GM12878 (cell line): ENCODE results near the gene RBM19. TPM values are rescaled to one million over a fixed set of nuclear protein-coding genes. Genes with fewer than 3 reads are reported as not detected.

ENCODE experiments used
- ATAC-seq: fragments of 200-7000 bp; cut with Tn5 transposase; 3 replicates; pipeline ENCODE4 v1.9.1; 2020; ENCODE audit warnings: mild to moderate bottlenecking, moderate library complexity
- BruUV-seq: library from RNA; stranded (reverse); fragments of 400-500 nt; replicated peaks from 2 replicates; lab custom pipeline; 2021; lab: Mats Ljungman, UMichigan
- CTCF ChIA-PET: fragments of 300-600 bp; sonication (Branson Sonifier 250); formaldehyde crosslinking; extraction: SDS; loops from one replicate; lab custom pipeline; 2021; ENCODE audit warnings: inconsistent platforms; lab: Yijun Ruan, JAX
- POLR2A ChIA-PET: fragments of 350-600 bp; formaldehyde crosslinking; extraction: SDS; loops from one replicate; lab custom pipeline; 2021; ENCODE audit warnings: inconsistent platforms; lab: Charles Lee
- RAD21 ChIA-PET: fragments of 300-600 bp; sonication (Branson Sonifier 250); formaldehyde crosslinking; loops from one replicate; lab custom pipeline; 2023; ENCODE audit warnings: antibody characterized with exemption; ENCODE audit not compliant: unreplicated experiment; lab: Charles Lee
- SMC1A ChIA-PET: fragments of 300-600 bp; sonication (Branson Sonifier 250); formaldehyde crosslinking; loops from one replicate; lab custom pipeline; 2023; ENCODE audit not compliant: unreplicated experiment, uncharacterized antibody; lab: Charles Lee
- DNase-seq: peaks from one replicate; pipeline ENCODE4 v3.0.0-alpha.2; 2011; ENCODE audit warnings: low read depth, low spot score
- FAIRE-seq: peaks from 3 replicates; lab custom pipeline; 2011; peaks lifted over from hg19 to GRCh38; lab: Jason Lieb, UNC
- H2AFZ ChIP-seq: 2 replicates; pipeline ENCODE4 v1.6.0; 2011; ENCODE audit warnings: low read depth, low read length, control low read depth; ENCODE audit not compliant: control insufficient read depth
- H3K27ac ChIP-seq: 2 replicates; pipeline ENCODE4 v1.5.1; 2011; ENCODE audit warnings: control low read depth; ENCODE audit not compliant: control insufficient read depth, insufficient read depth
- H3K27me3 ChIP-seq, 2 experiments: replicated peaks in 1 of 2; 2 replicates each; pipeline versions ENCODE4 v1.6.0 to v1.6.1; 2011; ENCODE audit warnings: low read length in 1 of 2; ENCODE audit not compliant: control insufficient read depth in 2 of 2, insufficient read depth in 2 of 2
- H3K36me3 ChIP-seq, 2 experiments: 2 replicates each; pipeline ENCODE4 v1.5.1; 2011; ENCODE audit warnings: low read length in 1 of 2; ENCODE audit not compliant: control insufficient read depth in 2 of 2, insufficient read depth in 2 of 2
- H3K4me1 ChIP-seq: 2 replicates; pipeline ENCODE4 v1.6.1; 2011; ENCODE audit warnings: mild to moderate bottlenecking, low read length, moderate library complexity, mixed read lengths; ENCODE audit not compliant: control insufficient read depth, insufficient read depth
- H3K4me2 ChIP-seq: 2 replicates; pipeline ENCODE4 v1.6.0; 2011; ENCODE audit warnings: control low read depth; ENCODE audit not compliant: control insufficient read depth, insufficient read depth
- H3K4me3 ChIP-seq: fragments of 200-600 bp; sonication (generic); 2 replicates; pipeline ENCODE4 v1.5.1; 2016
- H3K79me2 ChIP-seq: 2 replicates; pipeline ENCODE4 v1.6.0; 2011; ENCODE audit warnings: low read length; ENCODE audit not compliant: control insufficient read depth, insufficient read depth
- H3K9ac ChIP-seq: 2 replicates; pipeline ENCODE4 v1.8.0; 2011; ENCODE audit warnings: low read length, control low read depth, mixed read lengths; ENCODE audit not compliant: control insufficient read depth, insufficient read depth
- H3K9me3 ChIP-seq: replicated peaks from 3 replicates; pipeline ENCODE4 v1.5.1; 2011; ENCODE audit warnings: mild to moderate bottlenecking, low read length; ENCODE audit not compliant: control insufficient read depth, insufficient read depth
- H4K20me1 ChIP-seq: 2 replicates; pipeline ENCODE4 v1.6.0; 2011; ENCODE audit not compliant: control insufficient read depth, insufficient read depth
- ATF7 ChIP-seq: fragments of 450-650 bp; IDR thresholded peaks from 2 replicates; pipeline ENCODE4 v1.6.1; 2016; ENCODE audit warnings: low read depth, mild to moderate bottlenecking
- BACH1 ChIP-seq: fragments of 450-650 bp; IDR thresholded peaks from 2 replicates; pipeline ENCODE4 v1.6.1; 2017; ENCODE audit warnings: mild to moderate bottlenecking, borderline replicate concordance
- CHD2 ChIP-seq: IDR thresholded peaks from 2 replicates; pipeline ENCODE4 v1.6.1; 2011; ENCODE audit warnings: low read depth, low read length, improper control_type of control experiment, borderline replicate concordance
- IKZF2 ChIP-seq, 2 experiments: fragments of 450-650 bp; IDR thresholded peaks; 2 replicates each; pipeline ENCODE4 v1.6.1; 2017; ENCODE audit warnings: mild to moderate bottlenecking in 2 of 2, moderate library complexity in 2 of 2
- JUND ChIP-seq: IDR thresholded peaks from 2 replicates; pipeline ENCODE4 v1.6.1; 2012; ENCODE audit warnings: low read depth, mild to moderate bottlenecking, low read length, improper control_type of control experiment, moderate library complexity
- KDM1A ChIP-seq: fragments of 200-600 bp; sonication (generic); IDR thresholded peaks from 2 replicates; pipeline ENCODE4 v1.6.1; 2016; ENCODE audit warnings: borderline replicate concordance
- MAX ChIP-seq: IDR thresholded peaks from 2 replicates; pipeline ENCODE4 v1.6.1; 2012; ENCODE audit warnings: low read depth, low read length, improper control_type of control experiment
- MEF2B ChIP-seq: fragments of 450-650 bp; IDR thresholded peaks from 2 replicates; pipeline ENCODE4 v1.6.1; 2018; ENCODE audit warnings: mild to moderate bottlenecking, moderate library complexity; ENCODE audit not compliant: partially characterized antibody, poor library complexity, severe bottlenecking
- MTA2 ChIP-seq: fragments of 450-650 bp; IDR thresholded peaks from 2 replicates; pipeline ENCODE4 v1.6.1; 2016; ENCODE audit warnings: low read depth, mild to moderate bottlenecking, moderate library complexity
- RAD51 ChIP-seq: fragments of 450-650 bp; IDR thresholded peaks from 2 replicates; pipeline ENCODE4 v1.6.1; 2016; ENCODE audit warnings: moderate library complexity, mild to moderate bottlenecking, inconsistent platforms
- SREBF1 ChIP-seq: IDR thresholded peaks from 2 replicates; pipeline ENCODE4 v1.6.1; 2012; ENCODE audit warnings: mild to moderate bottlenecking, low read length
- STAT3 ChIP-seq: IDR thresholded peaks from 2 replicates; pipeline ENCODE4 v1.6.1; 2011; ENCODE audit warnings: low read depth, low read length, improper control_type of control experiment
- SUPT20H ChIP-seq: IDR thresholded peaks from 2 replicates; pipeline ENCODE4 v1.6.1; 2011; ENCODE audit warnings: low read depth, mild to moderate bottlenecking, low read length, moderate library complexity, borderline replicate concordance; ENCODE audit not compliant: control insufficient read depth
- TCF3 ChIP-seq: IDR thresholded peaks from 2 replicates; pipeline ENCODE4 v1.6.1; 2012; ENCODE audit warnings: low read depth, mild to moderate bottlenecking, low read length, borderline replicate concordance; ENCODE audit not compliant: insufficient read depth
- ZNF207 ChIP-seq: fragments of 450-650 bp; IDR thresholded peaks from 2 replicates; pipeline ENCODE4 v1.6.1; 2014; ENCODE audit warnings: antibody characterized with exemption, mild to moderate bottlenecking, borderline replicate concordance
- WGBS: methylation state at CpG from one replicate; pipeline ENCODE4 v1.1.6; 2016; ENCODE audit warnings: low lambda C conversion rate; ENCODE audit not compliant: insufficient replicate concordance, insufficient coverage; ENCODE audit errors: missing lambda C conversion rate; 5-methylcytosine and 5-hydroxymethylcytosine counted together
- in situ Hi-C: fragments of 300-500 bp; cut with MboI; formaldehyde crosslinking; loops from 9 replicates; pipeline ENCODE4 v1.14.3; 2018; ENCODE audit warnings: mixed read lengths
- intact Hi-C: fragments of 100-400 bp; cut with micrococcal nuclease; formaldehyde crosslinking; loops from one replicate; pipeline ENCODE4 v1.14.2; 2022; ENCODE audit not compliant: unreplicated experiment
- polyA plus RNA-seq, 11 experiments: library from polyadenylated mRNA; depleted of rRNA in 4 of 11; unstranded in 6 of 11; stranded (reverse) in 5 of 11; fragments of >200 nt; fragmentation: Nextera tagmentation in 4 of 11; fragmentation: Illumina TruSeq in 1 of 11; extraction: Ambion mirVana in 4 of 11; extraction: Trizol in 1 of 11; gene quantifications; 1 replicate in 1 of 11; 2 replicates in 10 of 11; pipeline versions ENCODE4 v1.2.1 to v1.2.3, GENCODE V29; 2011 to 2016; ENCODE audit warnings: inconsistent platforms in 2 of 11, missing spikeins in 2 of 11, low read depth in 1 of 11
- total RNA-seq, 4 experiments: library from RNA; depleted of rRNA in 3 of 4; stranded (reverse); fragments of >200 nt in 3 of 4; fragmentation: Illumina TruSeq in 1 of 4; extraction: Trizol in 1 of 4; gene quantifications; 2 replicates each; pipeline versions ENCODE4 v1.2.1 to v1.2.3, GENCODE V29; 2013 to 2021
- TF ChIP-seq, protein P1 (sequence below): fragments of 450-650 bp; formaldehyde crosslinking; IDR thresholded peaks from 2 replicates; pipeline ENCODE4 v1.5.0; 2022; ENCODE audit warnings: mild to moderate bottlenecking, missing genetic modification characterization
- TF ChIP-seq, protein P2 (sequence below): fragments of 450-650 bp; IDR thresholded peaks from 2 replicates; pipeline ENCODE4 v1.6.1; 2017; ENCODE audit warnings: mild to moderate bottlenecking, moderate library complexity

The RBM19 gene
- total and polyA plus RNA-seq, 10 of the 15 experiments (the other 5 are each of a cell fraction or from before 2014, with no cell fraction given) = 4.2 to 42.9 (median 28.4) TPM

GRCh38 chr12:113820309-113820708 lies 145.8 kb downstream of the RBM19 start (continued):
- no peak for TF ChIP-seq CHD2
- TF ChIP-seq KDM1A = no peak
- no peak for TF ChIP-seq RAD51
- TF ChIP-seq MAX = no peak
- TF ChIP-seq MEF2B = no peak

GRCh38 chr12:113819495-113819894 lies 146.6 kb downstream of the RBM19 start:
- FAIRE-seq (no peak), ATAC-seq (no peak), DNase-seq (no peak)
- H3K27ac ChIP-seq = no peak overlapping the region
- H3K9me3 ChIP-seq = no peaks in the 10 kb centered on the region
- ChIA-PET POLR2A (no interaction called here), CTCF (interaction anchor here (0.7 kb wide), 1 partner anchor 327 kb away, joined by 3 read pairs; no protein-coding TSS in a partner anchor), RAD21 (no interaction called here), SMC1A (no interaction called here)
- WGBS = 93% methylated on average over 10 of the region's 10 CpGs
- in situ Hi-C loops (no loop called here), intact Hi-C loops (no loop called here)
- no TSS peak for BruUV-seq
- no peak overlapping the region for H2AFZ ChIP-seq
- H4K20me1 ChIP-seq = no peaks in the 10 kb centered on the region
- H3K9ac ChIP-seq = no peak overlapping the region
- no peaks in the 10 kb centered on the region for H3K79me2 ChIP-seq
- no peak overlapping the region for H3K4me2 ChIP-seq
- H3K36me3 ChIP-seq = peaks cover 0 to 6% of the 10 kb centered on the region in 2 experiments; a peak in 3 of 4 replicates
- no peaks in the 10 kb centered on the region for H3K27me3 ChIP-seq
- no peaks in the 10 kb centered on the region for H3K4me1 ChIP-seq
- H3K4me3 ChIP-seq = no peak overlapping the region
- TF ChIP-seq SREBF1 = no peak
- no peak for TF ChIP-seq BACH1
- TF ChIP-seq STAT3 = no peak
- no peak for TF ChIP-seq ATF7
- TF ChIP-seq, protein P1, sequence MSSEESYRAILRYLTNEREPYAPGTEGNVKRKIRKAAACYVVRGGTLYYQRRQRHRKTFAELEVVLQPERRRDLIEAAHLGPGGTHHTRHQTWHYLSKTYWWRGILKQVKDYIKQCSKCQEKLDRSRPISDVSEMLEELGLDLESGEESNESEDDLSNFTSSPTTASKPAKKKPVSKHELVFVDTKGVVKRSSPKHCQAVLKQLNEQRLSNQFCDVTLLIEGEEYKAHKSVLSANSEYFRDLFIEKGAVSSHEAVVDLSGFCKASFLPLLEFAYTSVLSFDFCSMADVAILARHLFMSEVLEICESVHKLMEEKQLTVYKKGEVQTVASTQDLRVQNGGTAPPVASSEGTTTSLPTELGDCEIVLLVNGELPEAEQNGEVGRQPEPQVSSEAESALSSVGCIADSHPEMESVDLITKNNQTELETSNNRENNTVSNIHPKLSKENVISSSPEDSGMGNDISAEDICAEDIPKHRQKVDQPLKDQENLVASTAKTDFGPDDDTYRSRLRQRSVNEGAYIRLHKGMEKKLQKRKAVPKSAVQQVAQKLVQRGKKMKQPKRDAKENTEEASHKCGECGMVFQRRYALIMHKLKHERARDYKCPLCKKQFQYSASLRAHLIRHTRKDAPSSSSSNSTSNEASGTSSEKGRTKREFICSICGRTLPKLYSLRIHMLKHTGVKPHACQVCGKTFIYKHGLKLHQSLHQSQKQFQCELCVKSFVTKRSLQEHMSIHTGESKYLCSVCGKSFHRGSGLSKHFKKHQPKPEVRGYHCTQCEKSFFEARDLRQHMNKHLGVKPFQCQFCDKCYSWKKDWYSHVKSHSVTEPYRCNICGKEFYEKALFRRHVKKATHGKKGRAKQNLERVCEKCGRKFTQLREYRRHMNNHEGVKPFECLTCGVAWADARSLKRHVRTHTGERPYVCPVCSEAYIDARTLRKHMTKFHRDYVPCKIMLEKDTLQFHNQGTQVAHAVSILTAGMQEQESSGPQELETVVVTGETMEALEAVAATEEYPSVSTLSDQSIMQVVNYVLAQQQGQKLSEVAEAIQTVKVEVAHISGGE (CRISPR knock-in tag) = no peak
- TF ChIP-seq MTA2 = no peak
- no peak for TF ChIP-seq SUPT20H
- no peak for TF ChIP-seq JUND
- no peak for TF ChIP-seq ZNF207
- TF ChIP-seq, protein P2, sequence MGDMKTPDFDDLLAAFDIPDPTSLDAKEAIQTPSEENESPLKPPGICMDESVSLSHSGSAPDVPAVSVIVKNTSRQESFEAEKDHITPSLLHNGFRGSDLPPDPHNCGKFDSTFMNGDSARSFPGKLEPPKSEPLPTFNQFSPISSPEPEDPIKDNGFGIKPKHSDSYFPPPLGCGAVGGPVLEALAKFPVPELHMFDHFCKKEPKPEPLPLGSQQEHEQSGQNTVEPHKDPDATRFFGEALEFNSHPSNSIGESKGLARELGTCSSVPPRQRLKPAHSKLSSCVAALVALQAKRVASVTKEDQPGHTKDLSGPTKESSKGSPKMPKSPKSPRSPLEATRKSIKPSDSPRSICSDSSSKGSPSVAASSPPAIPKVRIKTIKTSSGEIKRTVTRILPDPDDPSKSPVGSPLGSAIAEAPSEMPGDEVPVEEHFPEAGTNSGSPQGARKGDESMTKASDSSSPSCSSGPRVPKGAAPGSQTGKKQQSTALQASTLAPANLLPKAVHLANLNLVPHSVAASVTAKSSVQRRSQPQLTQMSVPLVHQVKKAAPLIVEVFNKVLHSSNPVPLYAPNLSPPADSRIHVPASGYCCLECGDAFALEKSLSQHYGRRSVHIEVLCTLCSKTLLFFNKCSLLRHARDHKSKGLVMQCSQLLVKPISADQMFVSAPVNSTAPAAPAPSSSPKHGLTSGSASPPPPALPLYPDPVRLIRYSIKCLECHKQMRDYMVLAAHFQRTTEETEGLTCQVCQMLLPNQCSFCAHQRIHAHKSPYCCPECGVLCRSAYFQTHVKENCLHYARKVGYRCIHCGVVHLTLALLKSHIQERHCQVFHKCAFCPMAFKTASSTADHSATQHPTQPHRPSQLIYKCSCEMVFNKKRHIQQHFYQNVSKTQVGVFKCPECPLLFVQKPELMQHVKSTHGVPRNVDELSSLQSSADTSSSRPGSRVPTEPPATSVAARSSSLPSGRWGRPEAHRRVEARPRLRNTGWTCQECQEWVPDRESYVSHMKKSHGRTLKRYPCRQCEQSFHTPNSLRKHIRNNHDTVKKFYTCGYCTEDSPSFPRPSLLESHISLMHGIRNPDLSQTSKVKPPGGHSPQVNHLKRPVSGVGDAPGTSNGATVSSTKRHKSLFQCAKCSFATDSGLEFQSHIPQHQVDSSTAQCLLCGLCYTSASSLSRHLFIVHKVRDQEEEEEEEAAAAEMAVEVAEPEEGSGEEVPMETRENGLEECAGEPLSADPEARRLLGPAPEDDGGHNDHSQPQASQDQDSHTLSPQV = no peak
- no peak for TF ChIP-seq TCF3
- TF ChIP-seq IKZF2 (IDR thresholded peaks at IDR 0.05) = no peak
